A549 treated with AZD2906 at 1 μM for 4 hours (cell line): ENCODE measurements around the gene PARD6B. TPM values are rescaled to one million over a fixed set of nuclear protein-coding genes. Genes with fewer than 3 reads are reported as not detected.

Source experiments
- total RNA-seq: library from RNA; stranded (reverse); fragments of 200-300 nt; extraction: Qiagen RNA extraction; gene quantifications from 5 replicates; pipeline ENCODE4 v1.2.3, GENCODE V29; 2022

Gene PARD6B, protein sequence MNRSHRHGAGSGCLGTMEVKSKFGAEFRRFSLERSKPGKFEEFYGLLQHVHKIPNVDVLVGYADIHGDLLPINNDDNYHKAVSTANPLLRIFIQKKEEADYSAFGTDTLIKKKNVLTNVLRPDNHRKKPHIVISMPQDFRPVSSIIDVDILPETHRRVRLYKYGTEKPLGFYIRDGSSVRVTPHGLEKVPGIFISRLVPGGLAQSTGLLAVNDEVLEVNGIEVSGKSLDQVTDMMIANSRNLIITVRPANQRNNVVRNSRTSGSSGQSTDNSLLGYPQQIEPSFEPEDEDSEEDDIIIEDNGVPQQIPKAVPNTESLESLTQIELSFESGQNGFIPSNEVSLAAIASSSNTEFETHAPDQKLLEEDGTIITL
- 3.4 to 4.4 TPM (median 3.8 TPM) in 5 replicates for total RNA-seq

DNA sequence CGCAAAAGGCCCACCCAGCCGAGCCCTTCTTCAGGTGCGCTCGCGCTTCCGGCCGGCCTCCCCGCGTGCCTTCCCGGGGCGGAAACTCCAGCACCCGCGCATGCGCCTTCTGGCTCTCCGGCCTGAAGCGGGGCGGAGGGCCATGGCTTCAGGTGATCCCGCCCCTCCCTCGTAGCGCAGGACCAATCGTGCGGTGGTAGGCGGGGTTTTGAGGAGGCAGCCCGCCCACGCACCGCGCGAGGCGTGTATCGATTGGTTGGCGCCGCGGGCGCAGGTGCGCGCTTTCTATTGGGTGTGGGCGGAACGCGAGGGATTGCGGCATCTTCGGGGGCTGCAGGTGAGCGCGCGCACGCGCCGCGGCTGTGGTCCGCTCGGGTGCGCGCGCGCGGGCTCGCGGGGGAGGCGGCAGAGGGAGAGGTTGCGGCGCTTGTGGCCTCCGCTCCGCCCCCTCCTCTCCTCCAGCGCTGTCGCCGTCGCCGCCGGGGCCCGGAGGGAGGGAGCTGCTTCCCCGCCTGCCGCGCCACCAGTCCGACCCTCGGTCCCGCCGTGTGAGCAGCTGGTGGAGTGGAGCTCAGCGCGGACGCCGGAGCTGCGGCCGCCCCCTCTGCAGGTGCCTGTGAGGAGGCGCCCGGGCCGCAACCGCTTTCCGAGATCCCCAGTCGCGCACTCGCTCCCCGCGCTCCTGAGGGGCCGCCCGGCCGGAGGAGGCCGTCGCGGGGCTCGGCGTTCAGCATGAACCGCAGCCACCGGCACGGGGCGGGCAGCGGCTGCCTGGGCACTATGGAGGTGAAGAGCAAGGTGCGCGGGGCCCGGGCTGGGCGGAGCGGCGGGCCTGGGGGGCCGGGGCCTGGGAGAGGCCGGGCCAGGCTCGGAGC, at the start of gene PARD6B:
PARD6B (plus strand) TSS at position 526 of the 875 bp plus-strand sequence; CDS start at position 733, 207 bp downstream.

DNA sequence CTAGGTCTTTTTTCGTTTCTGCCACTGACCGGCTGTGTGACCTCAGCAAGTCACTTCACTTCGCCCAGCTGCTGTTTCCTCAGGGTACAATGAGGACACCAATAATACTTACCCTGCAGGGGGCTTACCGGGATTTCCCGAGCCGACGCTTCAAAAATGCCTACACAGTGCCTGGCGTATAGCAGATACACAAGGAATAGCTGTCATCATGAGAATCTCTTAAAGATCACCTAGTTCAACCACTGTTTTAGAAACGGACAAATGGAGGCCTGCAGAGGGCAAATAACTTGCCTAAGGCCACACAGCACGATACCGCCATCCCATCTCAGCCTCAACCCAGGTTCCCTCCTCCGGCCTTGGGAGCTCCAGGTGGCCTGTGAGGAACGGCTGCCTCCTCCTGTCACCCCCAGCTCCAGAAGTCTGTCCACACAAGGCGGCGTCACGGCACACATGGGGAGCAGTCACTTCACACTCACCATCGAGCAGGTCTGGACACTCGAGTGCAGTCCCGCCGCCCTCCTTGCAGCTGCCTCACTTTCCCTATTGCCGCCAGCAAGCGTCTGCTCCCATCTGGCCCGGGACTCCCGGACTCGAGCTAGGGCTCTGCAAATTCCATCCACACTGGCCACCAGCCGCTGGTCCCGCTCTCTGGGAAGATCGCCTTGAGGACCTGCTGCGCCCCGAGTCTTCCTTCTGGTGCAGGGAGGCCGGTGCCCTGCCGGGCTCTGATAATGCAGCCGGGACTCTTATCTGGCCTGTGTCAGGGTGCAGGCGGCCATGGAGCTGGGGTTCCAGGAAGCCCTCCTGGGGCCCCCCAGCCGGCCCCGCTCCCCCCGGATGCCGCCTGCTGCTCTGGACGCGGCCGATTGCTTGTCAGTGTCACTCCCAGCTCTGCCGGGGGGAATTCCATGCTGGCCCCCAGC, 40.5 kb upstream of the PARD6B start, which contains the start of gene RIPOR3:
RIPOR3 (minus strand) TSS at position 893 of the 923 bp plus-strand sequence; CDS start at position 479, 414 bp downstream.

DNA sequence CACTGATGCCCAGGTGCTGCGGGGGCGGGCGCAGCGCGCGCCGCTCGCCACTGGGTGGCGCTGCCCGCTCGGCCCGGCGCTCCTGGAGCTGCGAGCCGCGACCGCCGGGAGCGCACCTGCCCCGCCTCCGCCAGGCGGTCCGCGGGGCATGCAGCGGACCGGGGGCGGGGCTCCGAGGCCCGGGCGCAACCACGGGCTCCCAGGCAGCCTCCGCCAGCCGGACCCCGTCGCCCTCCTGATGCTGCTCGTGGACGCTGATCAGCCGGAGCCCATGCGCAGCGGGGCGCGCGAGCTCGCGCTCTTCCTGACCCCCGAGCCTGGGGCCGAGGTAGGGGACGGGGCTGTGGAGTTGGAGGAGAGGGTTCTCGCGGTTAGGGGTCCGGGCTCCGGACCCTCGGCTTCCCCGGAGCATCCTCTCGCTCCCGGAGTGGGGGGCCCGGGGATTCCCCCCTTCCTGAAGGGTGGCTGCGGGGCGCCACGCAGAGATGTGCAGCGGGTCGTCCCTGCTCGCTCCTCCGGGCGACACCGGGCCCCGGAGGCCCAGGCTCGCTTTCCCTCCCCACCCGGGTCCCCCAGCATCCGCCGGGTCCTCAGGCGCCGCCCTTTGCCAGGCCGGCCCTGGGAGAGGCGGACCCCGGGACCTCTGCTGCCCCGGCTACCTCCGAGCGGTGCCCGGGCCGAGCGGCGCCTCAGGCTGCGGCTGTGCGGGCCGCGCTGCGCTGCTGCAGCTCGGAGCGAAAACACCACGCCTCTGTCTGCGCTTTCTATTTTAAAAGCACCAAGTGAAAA, 63.7 kb downstream of the PARD6B start, which contains the start of gene BCAS4:
BCAS4 (plus strand) TSS at position 216 of the 789 bp plus-strand sequence; CDS start at position 239, 23 bp downstream.

Other genes with a start within 250 kb of the PARD6B start
- 51.0 to 58.8 TPM (median 52.8 TPM) in 5 replicates for gene PTPN1, start 221.2 kb upstream of the PARD6B start, total RNA-seq
- 0.02 to 0.03 TPM (median 0.03 TPM) in 4 of 5 replicates, not detected in the other for gene RIPOR3, start 40.0 kb upstream of the PARD6B start, total RNA-seq
- gene BCAS4, start 63.5 kb downstream of the PARD6B start, total RNA-seq, result 29.3 to 33.4 TPM (median 31.0 TPM) in 5 replicates
- gene ADNP, start 199.9 kb downstream of the PARD6B start, total RNA-seq, result 41.0 to 52.8 TPM (median 41.6 TPM) in 5 replicates
- 68.8 to 91.5 TPM (median 70.5 TPM) in 5 replicates for gene DPM1, start 227.0 kb downstream of the PARD6B start, total RNA-seq
- gene MOCS3, start 227.2 kb downstream of the PARD6B start, total RNA-seq, result 5.8 to 6.5 TPM (median 6.1 TPM) in 5 replicates